CD4-positive, alpha-beta T cell (primary cell): ENCODE measurements around the gene GLDN. TPM values are rescaled to one million over a fixed set of nuclear protein-coding genes. Genes with fewer than 3 reads are reported as not detected.

Experiments
- ATAC-seq: fragments of 200-7000 bp; cut with Tn5 transposase; one replicate; pipeline ENCODE4 v1.10.0; 2022; ENCODE audit warnings: mild to moderate bottlenecking; ENCODE audit not compliant: poor library complexity
- CTCF ChIA-PET: fragments of 350-600 bp; sonication (Branson Sonifier 250); formaldehyde crosslinking; loops from one replicate; lab custom pipeline; 2021; ENCODE audit warnings: antibody characterized with exemption, inconsistent platforms; lab: Charles Lee
- POLR2A ChIA-PET: fragments of 350-600 bp; sonication (Branson Sonifier 250); formaldehyde crosslinking; loops from one replicate; lab custom pipeline; 2021; ENCODE audit warnings: antibody characterized with exemption, inconsistent platforms; lab: Charles Lee
- DNase-seq, 14 experiments: peaks; one replicate each; pipeline ENCODE4 v3.0.0-alpha.2; 2013 to 2020; ENCODE audit warnings: mixed read lengths in 2 of 14
- H3K27ac ChIP-seq, 2 donors: one replicate each; pipeline versions ENCODE4 v1.5.1 to v1.7.0; 2013; ENCODE audit warnings: low read length in 2 of 2, low read depth in 1 of 2, mild to moderate bottlenecking in 1 of 2
- H3K27me3 ChIP-seq, 2 experiments: 1 replicate in 1 of 2; 2 replicates in 1 of 2; pipeline versions ENCODE4 v1.6.1 to v1.7.0; 2013; ENCODE audit warnings: low read length in 2 of 2, control low read depth in 1 of 2, mild to moderate bottlenecking in 1 of 2, moderate library complexity in 1 of 2; ENCODE audit not compliant: insufficient read depth in 2 of 2, control insufficient read depth in 1 of 2
- H3K36me3 ChIP-seq: one replicate; pipeline ENCODE4 v1.6.1; 2013; ENCODE audit warnings: low read length, control low read depth; ENCODE audit not compliant: insufficient read depth
- H3K4me1 ChIP-seq: one replicate; pipeline ENCODE4 v1.6.1; 2013; ENCODE audit warnings: low read length, control low read depth; ENCODE audit not compliant: insufficient read depth
- H3K4me3 ChIP-seq: one replicate; pipeline ENCODE4 v1.5.1; 2013; ENCODE audit warnings: mild to moderate bottlenecking, low read length, moderate library complexity
- H3K9me3 ChIP-seq, 2 experiments: 1 replicate in 1 of 2; 2 replicates in 1 of 2; pipeline versions ENCODE4 v1.6.1 to v1.7.0; 2013; ENCODE audit warnings: low read length in 2 of 2, mild to moderate bottlenecking in 2 of 2, control low read depth in 1 of 2, moderate library complexity in 1 of 2; ENCODE audit not compliant: control insufficient read depth in 1 of 2, insufficient read depth in 1 of 2
- H3K27ac Mint-ChIP-seq: one replicate; pipeline ENCODE4 v1.8.0; 2020; ENCODE audit warnings: mixed read lengths
- H3K27me3 Mint-ChIP-seq: one replicate; pipeline ENCODE4 v1.8.0; 2021; ENCODE audit warnings: mixed read lengths
- H3K36me3 Mint-ChIP-seq: one replicate; pipeline ENCODE4 v1.8.0; 2021; ENCODE audit warnings: low read depth, mixed read lengths
- H3K4me1 Mint-ChIP-seq: one replicate; pipeline ENCODE4 v1.8.0; 2021; ENCODE audit warnings: low read depth, mixed read lengths
- H3K4me3 Mint-ChIP-seq: one replicate; pipeline ENCODE4 v1.8.0; 2020; ENCODE audit warnings: mild to moderate bottlenecking, mixed read lengths
- H3K9me3 Mint-ChIP-seq: one replicate; pipeline ENCODE4 v1.8.0; 2020; ENCODE audit warnings: mixed read lengths
- CTCF ChIP-seq: fragments of 200-600 bp; IDR thresholded peaks from one replicate; pipeline ENCODE4 v1.8.0; 2022; ENCODE audit warnings: antibody characterized with exemption, mild to moderate bottlenecking
- intact Hi-C, 2 experiments: fragments of 100-400 bp; cut with DNase I in 1 of 2; cut with micrococcal nuclease in 1 of 2; formaldehyde crosslinking; loops; one replicate each; pipeline versions ENCODE4 v1.15.1 to v1.9.0; 2023 to 2025; cut with DNase I, micrococcal nuclease
- total RNA-seq, 174 experiments: library from RNA in 2 of 174; stranded (reverse) in 2 of 174; gene quantifications; one replicate each; pipeline ENCODE4 v1.2.3 and lab custom pipeline; 2021 to 2026

The GLDN gene
- total RNA-seq, 2 experiments from 2014 or later = not detected

GRCh38 chr15:51318382-51319150 lies 22.9 kb upstream of the GLDN start:
- POLR2A ChIA-PET = no interaction called here

GRCh38 chr15:51319539-51319938 lies 21.9 kb upstream of the GLDN start:
- H3K36me3 Mint-ChIP-seq = no peaks in the 10 kb centered on the region
- ATAC-seq = no peak

More at GRCh38 chr15:51318382-51319150, 22.9 kb upstream of the GLDN start:
- no peaks in the 10 kb centered on the region for H3K36me3 Mint-ChIP-seq
- H3K4me1 ChIP-seq = no peaks in the 10 kb centered on the region
- DNase-seq (no peak), ATAC-seq (no peak)
- no peak for TF ChIP-seq CTCF
- H3K4me3 ChIP-seq = no peak overlapping the region
- no peaks in the 10 kb centered on the region for H3K9me3 Mint-ChIP-seq
- no peaks in the 10 kb centered on the region for H3K27me3 Mint-ChIP-seq
- intact Hi-C loops = no loop called here
- H3K36me3 ChIP-seq = no peaks in the 10 kb centered on the region
- no peaks in the 10 kb centered on the region for H3K4me1 Mint-ChIP-seq
- H3K4me3 Mint-ChIP-seq = no peak overlapping the region
- H3K27ac ChIP-seq = no peak overlapping the region
- no peaks in the 10 kb centered on the region for H3K9me3 ChIP-seq
- CTCF ChIA-PET = no interaction called here
- no peak overlapping the region for H3K27ac Mint-ChIP-seq
- H3K27me3 ChIP-seq = no peaks in the 10 kb centered on the region

GRCh38 chr15:51320843-51321242 lies 20.6 kb upstream of the GLDN start:
- Mint-ChIP-seq H3K4me3 (no peak overlapping the region), H3K36me3 (no peaks in the 10 kb centered on the region), H3K27ac (no peak overlapping the region), H3K4me1 (no peaks in the 10 kb centered on the region), H3K9me3 (no peaks in the 10 kb centered on the region), H3K27me3 (no peaks in the 10 kb centered on the region)
- ATAC-seq (no peak), DNase-seq (no peak)
- H3K4me1 ChIP-seq = no peaks in the 10 kb centered on the region
- no peak for TF ChIP-seq CTCF
- CTCF ChIA-PET = no interaction called here
- H3K9me3 ChIP-seq = no peaks in the 10 kb centered on the region
- H3K27ac ChIP-seq = no peak overlapping the region
- H3K27me3 ChIP-seq = no peaks in the 10 kb centered on the region
- intact Hi-C loops = no loop called here
- POLR2A ChIA-PET = no interaction called here
- H3K36me3 ChIP-seq = no peaks in the 10 kb centered on the region
- H3K4me3 ChIP-seq = no peak overlapping the region

More at GRCh38 chr15:51319539-51319938, 21.9 kb upstream of the GLDN start:
- Mint-ChIP-seq H3K4me1 (no peaks in the 10 kb centered on the region), H3K27me3 (no peaks in the 10 kb centered on the region), H3K4me3 (no peak overlapping the region), H3K27ac (no peak overlapping the region), H3K9me3 (no peaks in the 10 kb centered on the region)
- Histone ChIP-seq H3K4me1 (no peaks in the 10 kb centered on the region), H3K4me3 (no peak overlapping the region), H3K36me3 (no peaks in the 10 kb centered on the region), H3K9me3 (no peaks in the 10 kb centered on the region), H3K27me3 (no peaks in the 10 kb centered on the region), H3K27ac (no peak overlapping the region)
- intact Hi-C loops = no loop called here
- TF ChIP-seq CTCF = no peak
- ChIA-PET POLR2A (no interaction called here), CTCF (no interaction called here)
- DNase-seq = no peak
